ENCODE results near the gene TNFAIP8L3. TPM values are rescaled to one million over a fixed set of nuclear protein-coding genes. Genes with fewer than 3 reads are reported as not detected.
"Not testable (repeated sequence)": the region's sequence is repeated elsewhere in the genome, so short reads cannot be mapped to it uniquely, and the experiment has no call there.

TNFAIP8L3 gene
- total RNA-seq: 6.5 TPM
- long read RNA-seq, transcript TNFAIP8L3-202 (2 exons, 2,002 nt): major isoform, 29 of 36 reads
- long read RNA-seq, partial matches to known transcripts: 1 of 36 reads
- long read RNA-seq, other reads (novel, unspliced or antisense): 6 of 36 reads

GRCh38 chr15:51094606-51095569 is at the start of gene TNFAIP8L3:
TNFAIP8L3 (minus strand) TSS chr15:51094906; CDS start chr15:51094595, 311 bp downstream.
- intact Hi-C loops (cut with DNase I): no loop called here
- ATAC-seq (ENCODE audit: poor library complexity) (peak; percentile 80), DNase-seq (peak; percentile 71)

- intact Hi-C loops (cut with DNase I): no loop called here
- peak; percentile 85 for ATAC-seq (ENCODE audit: poor library complexity)
- DNase-seq: no peak
Observed at GRCh38 chr15:51144021-51144532, 49.4 kb upstream of the TNFAIP8L3 start.

GRCh38 chr15:51140347-51140746 is 45.6 kb upstream of the TNFAIP8L3 start:
- intact Hi-C loops (cut with DNase I): not testable (repeated sequence)

GRCh38 chr15:51139091-51139490 is 44.4 kb upstream of the TNFAIP8L3 start:
- ATAC-seq (ENCODE audit: poor library complexity): no peak
- no peak for DNase-seq
- intact Hi-C loops (cut with DNase I): no loop called here

More at GRCh38 chr15:51140347-51140746, 45.6 kb upstream of the TNFAIP8L3 start:
- not testable (repeated sequence) for ATAC-seq (ENCODE audit: poor library complexity); DNase-seq

- ATAC-seq (ENCODE audit: poor library complexity): no peak
- DNase-seq: no peak
- intact Hi-C loops (cut with DNase I): no loop called here
Observed at GRCh38 chr15:51137880-51138430, 43.2 kb upstream of the TNFAIP8L3 start.

GRCh38 chr15:51137024-51137423 is 42.3 kb upstream of the TNFAIP8L3 start:
- intact Hi-C loops (cut with DNase I): no loop called here
- no peak for ATAC-seq (ENCODE audit: poor library complexity)
- DNase-seq: no peak

GRCh38 chr15:51135276-51135675 is 40.6 kb upstream of the TNFAIP8L3 start:
- no peak for ATAC-seq (ENCODE audit: poor library complexity)
- no peak for DNase-seq
- intact Hi-C loops (cut with DNase I): no loop called here

GRCh38 chr15:51134416-51135199 is 39.9 kb upstream of the TNFAIP8L3 start:
- no peak for ATAC-seq (ENCODE audit: poor library complexity)
- intact Hi-C loops (cut with DNase I): no loop called here
- no peak for DNase-seq

- DNase-seq (no peak), ATAC-seq (ENCODE audit: poor library complexity) (no peak)
- intact Hi-C loops (cut with DNase I): no loop called here
Observed at GRCh38 chr15:51133140-51133765, 38.5 kb upstream of the TNFAIP8L3 start.

GRCh38 chr15:51132384-51133139 is 37.9 kb upstream of the TNFAIP8L3 start:
- ATAC-seq (ENCODE audit: poor library complexity): peak; percentile 82
- intact Hi-C loops (cut with DNase I): no loop called here
- DNase-seq: no peak

GRCh38 chr15:51131596-51132290 is 37.0 kb upstream of the TNFAIP8L3 start:
- intact Hi-C loops (cut with DNase I): no loop called here
- DNase-seq (no peak), ATAC-seq (ENCODE audit: poor library complexity) (no peak)

- intact Hi-C loops (cut with DNase I): no loop called here
- no peak for ATAC-seq (ENCODE audit: poor library complexity)
- no peak for DNase-seq
Observed at GRCh38 chr15:51130344-51130743, 35.6 kb upstream of the TNFAIP8L3 start.

- intact Hi-C loops (cut with DNase I): no loop called here
- no peak for DNase-seq
- no peak for ATAC-seq (ENCODE audit: poor library complexity)
Observed at GRCh38 chr15:51129535-51130188, 35.0 kb upstream of the TNFAIP8L3 start.

- intact Hi-C loops (cut with DNase I): no loop called here
- DNase-seq (no peak), ATAC-seq (ENCODE audit: poor library complexity) (no peak)
Observed at GRCh38 chr15:51128701-51129100, 34.0 kb upstream of the TNFAIP8L3 start.

- no peak for DNase-seq
- intact Hi-C loops (cut with DNase I): no loop called here
- ATAC-seq (ENCODE audit: poor library complexity): no peak
Observed at GRCh38 chr15:51126842-51127241, 32.1 kb upstream of the TNFAIP8L3 start.

GRCh38 chr15:51123002-51123401 is 28.3 kb upstream of the TNFAIP8L3 start:
- intact Hi-C loops (cut with DNase I); ATAC-seq (ENCODE audit: poor library complexity): not testable (repeated sequence)

More at GRCh38 chr15:51123002-51123401, 28.3 kb upstream of the TNFAIP8L3 start:
- DNase-seq: not testable (repeated sequence)

All from Right ventricle myocardium superior (tissue), 1 donor.